Lung microvascular endothelial cell (primary cell): Measurements from ENCODE around the gene PNRC1. TPM values are rescaled to one million over a fixed set of nuclear protein-coding genes. Genes with fewer than 3 reads are reported as not detected.
"Not testable (repeated sequence)": the region's sequence is repeated elsewhere in the genome, so short reads cannot be mapped to it uniquely, and the experiment has no call there.

Source experiments
- DNase-seq, 2 donors: peaks; one replicate each; pipeline versions ENCODE4 v3.0.0 to v3.0.0-alpha.2; 2010; ENCODE audit warnings: low read depth in 2 of 2
- total RNA-seq: library from RNA; depleted of rRNA; stranded (reverse); fragments of >200 nt; gene quantifications from 2 replicates; pipeline ENCODE4 v1.2.1, GENCODE V29; 2014

Gene PNRC1
- total RNA-seq, 1 donor from 2014 or later, result 42.9 TPM

- no peak for DNase-seq
Measured at GRCh38 chr6:89098461-89098860, 17.9 kb downstream of the PNRC1 start.

GRCh38 chr6:89100114-89100513 is 19.6 kb downstream of the PNRC1 start:
- DNase-seq, result no peak

GRCh38 chr6:89110284-89110683 is 29.7 kb downstream of the PNRC1 start:
- DNase-seq, result no peak

GRCh38 chr6:89111933-89112332 is 31.4 kb downstream of the PNRC1 start:
- no peak for DNase-seq

- no peak for DNase-seq
Measured at GRCh38 chr6:89116702-89117101, 36.2 kb downstream of the PNRC1 start.

- peak; percentile 31 to 33 for DNase-seq
Measured at GRCh38 chr6:89117211-89118108, 36.9 kb downstream of the PNRC1 start, which contains the start of gene SRSF12. Gene SRSF12 (minus strand): TSS chr6:89118071. CDS start chr6:89117887, 184 bp downstream.

GRCh38 chr6:89118931-89119330 is 38.4 kb downstream of the PNRC1 start:
- no peak for DNase-seq

- no peak for DNase-seq
Measured at GRCh38 chr6:89120371-89120770, 39.8 kb downstream of the PNRC1 start.

GRCh38 chr6:89121934-89122333 is 41.4 kb downstream of the PNRC1 start:
- no peak for DNase-seq

GRCh38 chr6:89122625-89123024 is 42.1 kb downstream of the PNRC1 start:
- peak; percentile 51 to 57 for DNase-seq

- not testable (repeated sequence) for DNase-seq
Measured at GRCh38 chr6:89128256-89128671, 47.7 kb downstream of the PNRC1 start.

GRCh38 chr6:89131599-89131998 is 51.0 kb downstream of the PNRC1 start:
- DNase-seq, result no peak

- DNase-seq, result no peak
Measured at GRCh38 chr6:89132057-89132456, 51.5 kb downstream of the PNRC1 start.

- no peak for DNase-seq
Measured at GRCh38 chr6:89133981-89134380, 53.4 kb downstream of the PNRC1 start.

- no peak for DNase-seq
Measured at GRCh38 chr6:89134723-89135122, 54.2 kb downstream of the PNRC1 start.

Other genes starting within 250 kb of the PNRC1 start
- gene RNGTT, start 117.1 kb upstream of the PNRC1 start, total RNA-seq, result 7.0 and 9.7 TPM in 2 replicates
- gene SRSF12, start 37.3 kb downstream of the PNRC1 start, total RNA-seq, result under 0.01 TPM in 1 of 2 replicates, not detected in the other
- gene PM20D2, start 65.3 kb downstream of the PNRC1 start, total RNA-seq, result 1.2 and 3.7 TPM in 2 replicates
- gene GABRR1, start 136.6 kb downstream of the PNRC1 start, total RNA-seq, result not detected in 2 replicates
- gene GABRR2, start 234.5 kb downstream of the PNRC1 start, total RNA-seq, result 0.22 and 0.40 TPM in 2 replicates